Measurements from ENCODE around the gene DCC. TPM values are rescaled to one million over a fixed set of nuclear protein-coding genes. Genes with fewer than 3 reads are reported as not detected.

Gene DCC
- total RNA-seq, 1 experiment from 2014 or later, result 0.39 TPM

- Mint-ChIP-seq H3K9me3 (ENCODE audit: unreplicated experiment) (no peaks in the 10 kb centered on the region), H3K4me1 (ENCODE audit: low read depth, unreplicated experiment) (no peaks in the 10 kb centered on the region), H3K4me3 (ENCODE audit: unreplicated experiment) (no peak overlapping the region), H3K27me3 (ENCODE audit: insufficient read depth, unreplicated experiment) (peaks cover 2% of the 10 kb centered on the region), H3K36me3 (ENCODE audit: insufficient read depth, unreplicated experiment) (no peaks in the 10 kb centered on the region), H3K27ac (ENCODE audit: unreplicated experiment) (no peak overlapping the region)
- Histone ChIP-seq H3K36me3 (ENCODE audit: control insufficient read depth, insufficient read depth, low read length) (no peaks in the 10 kb centered on the region), H3K4me1 (no peaks in the 10 kb centered on the region), H3K9me3 (no peaks in the 10 kb centered on the region), H3K27me3 (replicated peaks; ENCODE audit: control insufficient read depth, insufficient read depth, low read length) (no peaks in the 10 kb centered on the region), H3K4me3 (ENCODE audit: low read depth, low read length) (no peak overlapping the region)
- POLR2A ChIA-PET, result no interaction called here
- BruUV-seq (replicated peaks), result no TSS peak
- no peak for DNase-seq
- CTCF ChIA-PET, result no interaction called here
- TF ChIP-seq CTCF (IDR thresholded peaks at IDR 0.05; ENCODE audit: insufficient read depth in 1 of 2, low read depth in 1 of 2, low read length in 1 of 2, severe bottlenecking in 1 of 2, unreplicated experiment in 1 of 2), result no peak
- intact Hi-C loops (cut with micrococcal nuclease; ENCODE audit: unreplicated experiment), result no loop called here
These were observed 281.0 kb downstream of the DCC start for GRCh38 chr18:52620926-52621439.

GRCh38 chr18:52624702-52625101 lies 284.7 kb downstream of the DCC start:
- no peak for DNase-seq
- intact Hi-C loops (cut with micrococcal nuclease; ENCODE audit: unreplicated experiment), result no loop called here
- Mint-ChIP-seq H3K27me3 (ENCODE audit: insufficient read depth, unreplicated experiment) (no peaks in the 10 kb centered on the region), H3K9me3 (ENCODE audit: unreplicated experiment) (no peaks in the 10 kb centered on the region), H3K4me3 (ENCODE audit: unreplicated experiment) (no peak overlapping the region), H3K36me3 (ENCODE audit: insufficient read depth, unreplicated experiment) (no peaks in the 10 kb centered on the region), H3K27ac (ENCODE audit: unreplicated experiment) (no peak overlapping the region), H3K4me1 (ENCODE audit: low read depth, unreplicated experiment) (no peaks in the 10 kb centered on the region)
- H3K36me3 ChIP-seq (ENCODE audit: control insufficient read depth, insufficient read depth, low read length), result no peaks in the 10 kb centered on the region
- no peak for TF ChIP-seq CTCF (IDR thresholded peaks at IDR 0.05; ENCODE audit: insufficient read depth in 1 of 2, low read depth in 1 of 2, low read length in 1 of 2, severe bottlenecking in 1 of 2, unreplicated experiment in 1 of 2)
- H3K27me3 ChIP-seq (replicated peaks; ENCODE audit: control insufficient read depth, insufficient read depth, low read length), result no peaks in the 10 kb centered on the region
- no TSS peak for BruUV-seq (replicated peaks)
- H3K9me3 ChIP-seq, result no peaks in the 10 kb centered on the region
- POLR2A ChIA-PET, result no interaction called here
- H3K4me3 ChIP-seq (ENCODE audit: low read depth, low read length), result no peak overlapping the region
- CTCF ChIA-PET, result no interaction called here
- H3K4me1 ChIP-seq, result no peaks in the 10 kb centered on the region

- peak in 1 of 2 experiments; percentile 0 for DNase-seq
- Mint-ChIP-seq H3K4me1 (ENCODE audit: low read depth, unreplicated experiment) (no peaks in the 10 kb centered on the region), H3K27me3 (ENCODE audit: insufficient read depth, unreplicated experiment) (no peaks in the 10 kb centered on the region)
These were observed 296.5 kb downstream of the DCC start for GRCh38 chr18:52636536-52636935.

More at GRCh38 chr18:52636536-52636935, 296.5 kb downstream of the DCC start:
- no peaks in the 10 kb centered on the region for H3K36me3 Mint-ChIP-seq (ENCODE audit: insufficient read depth, unreplicated experiment)
- no peak overlapping the region for H3K4me3 ChIP-seq (ENCODE audit: low read depth, low read length)
- H3K4me3 Mint-ChIP-seq (ENCODE audit: unreplicated experiment), result no peak overlapping the region
- intact Hi-C loops (cut with micrococcal nuclease; ENCODE audit: unreplicated experiment), result no loop called here
- no peaks in the 10 kb centered on the region for H3K36me3 ChIP-seq (ENCODE audit: control insufficient read depth, insufficient read depth, low read length)
- TF ChIP-seq CTCF (IDR thresholded peaks at IDR 0.05; ENCODE audit: insufficient read depth in 1 of 2, low read depth in 1 of 2, low read length in 1 of 2, severe bottlenecking in 1 of 2, unreplicated experiment in 1 of 2), result no peak
- H3K9me3 Mint-ChIP-seq (ENCODE audit: unreplicated experiment), result no peaks in the 10 kb centered on the region
- H3K27ac Mint-ChIP-seq (ENCODE audit: unreplicated experiment), result no peak overlapping the region
- CTCF ChIA-PET, result no interaction called here
- no TSS peak for BruUV-seq (replicated peaks)
- H3K4me1 ChIP-seq, result no peaks in the 10 kb centered on the region
- no peaks in the 10 kb centered on the region for H3K9me3 ChIP-seq
- POLR2A ChIA-PET, result no interaction called here
- H3K27me3 ChIP-seq (replicated peaks; ENCODE audit: control insufficient read depth, insufficient read depth, low read length), result no peaks in the 10 kb centered on the region

Data from Caco-2 (cell line).